ENCODE data around the gene ZNF212.
"Not testable (repeated sequence)": the region's sequence is repeated elsewhere in the genome, so short reads cannot be mapped to it uniquely, and the experiment has no call there.

Gene ZNF212

DNA sequence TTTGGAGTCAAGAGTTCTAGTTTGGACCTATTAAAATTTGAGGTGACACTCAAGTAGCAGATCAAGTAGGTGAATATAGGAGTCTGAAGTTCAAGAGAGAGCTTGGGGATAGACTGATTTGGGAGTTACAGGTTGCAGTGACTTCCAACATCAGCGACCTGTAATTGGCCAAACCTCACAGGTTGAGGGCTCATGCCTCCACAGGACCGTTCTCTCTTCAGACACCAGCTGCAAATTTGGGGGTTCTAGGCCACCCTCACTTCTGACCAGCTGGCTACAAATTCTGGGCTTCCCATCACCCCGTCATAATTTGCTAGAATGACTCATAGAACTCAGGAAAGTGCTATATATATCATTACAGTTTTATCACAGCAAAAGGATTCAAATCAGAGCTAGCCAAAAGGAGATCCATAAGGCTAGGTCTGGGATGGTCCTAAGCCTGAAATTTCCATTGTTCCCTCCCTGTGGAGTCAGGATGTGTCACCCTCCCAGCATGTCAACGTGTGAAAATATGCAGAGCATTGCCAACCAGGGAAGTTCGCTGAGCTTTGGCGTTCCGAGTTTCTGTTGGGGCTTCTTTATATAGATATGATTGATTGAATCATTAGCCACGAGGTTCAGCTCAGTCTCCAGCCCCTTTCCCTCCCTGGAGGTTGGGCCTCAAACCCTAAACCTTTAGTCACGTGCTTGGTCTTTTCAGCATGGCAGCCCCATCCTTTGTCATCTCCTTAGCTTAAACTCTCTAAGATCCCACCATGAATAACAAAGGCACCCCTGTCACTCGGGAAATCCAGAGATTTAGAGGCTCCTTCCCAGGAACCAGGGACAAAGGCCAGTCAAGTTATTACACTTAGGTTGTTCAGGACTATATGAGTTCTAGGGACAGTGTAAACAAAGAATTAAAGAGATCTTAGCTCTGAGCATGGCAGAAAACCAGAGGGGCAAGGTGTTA lies 20.7 kb upstream of the ZNF212 start:
- no peak for DNase-seq (ENCODE audit: low read depth in 2 of 2)

DNA sequence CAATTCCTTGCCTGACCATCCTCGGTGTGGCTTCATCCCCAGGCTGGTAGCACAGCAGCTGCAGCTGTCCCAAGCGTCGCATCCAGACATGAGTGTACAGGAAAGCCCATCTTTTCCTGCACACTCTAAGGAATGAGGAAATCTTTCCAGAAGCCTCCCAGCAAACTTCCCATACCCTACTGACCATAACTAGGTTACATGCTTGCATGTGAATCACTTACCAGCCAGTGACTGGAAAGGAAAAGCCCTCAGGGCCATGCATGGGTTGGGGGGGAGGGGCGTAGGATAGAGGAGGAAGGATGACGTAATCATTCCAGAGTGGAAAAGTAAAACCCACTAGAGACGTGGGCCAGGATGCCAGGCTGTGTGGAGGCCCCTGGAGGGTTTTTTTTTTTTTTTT lies 18.9 kb upstream of the ZNF212 start:
- no peak for DNase-seq (ENCODE audit: low read depth in 2 of 2)

DNA sequence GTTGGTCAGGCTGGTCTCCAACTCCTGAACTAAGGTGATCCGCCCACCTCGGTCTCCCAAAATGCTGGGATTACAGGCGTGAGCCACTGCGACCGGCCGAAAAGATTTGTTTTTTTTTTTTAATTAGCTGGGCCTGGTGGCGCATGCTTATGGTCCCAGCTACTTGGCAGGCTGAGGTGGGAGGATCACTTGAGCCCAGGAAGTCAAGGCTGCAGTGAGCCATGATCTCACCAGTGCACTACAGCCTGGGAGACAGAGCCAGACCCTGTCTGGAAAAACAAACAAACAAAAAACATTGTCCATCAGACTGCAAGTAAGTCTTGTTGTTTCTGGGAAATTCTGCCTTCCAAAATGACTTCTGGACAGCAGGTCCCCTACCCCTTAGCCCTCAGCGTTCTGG lies 16.3 kb upstream of the ZNF212 start:
- DNase-seq (ENCODE audit: low read depth in 2 of 2), result no peak

DNA sequence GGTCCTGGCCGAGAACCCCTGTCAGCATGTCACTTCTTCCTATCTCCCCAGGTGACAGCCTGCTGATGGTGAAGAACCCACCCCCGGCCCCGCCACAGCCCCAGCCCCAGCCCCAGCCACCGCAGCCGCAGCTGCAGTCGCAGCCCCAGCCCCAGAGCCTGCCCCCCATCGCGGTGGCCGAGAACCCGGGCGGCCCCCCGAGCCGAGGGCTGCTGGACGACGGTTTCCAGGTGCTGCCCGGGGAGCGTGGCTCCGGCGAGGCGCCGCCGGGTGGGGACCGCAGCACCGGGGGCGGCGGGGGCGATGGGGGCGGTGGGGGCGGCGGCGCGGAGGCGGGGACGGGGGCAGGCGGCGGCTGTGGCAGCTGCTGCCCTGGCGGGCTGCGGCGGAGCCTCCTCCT lies 15.7 kb upstream of the ZNF212 start:
- DNase-seq (ENCODE audit: low read depth in 2 of 2), result no peak

DNA sequence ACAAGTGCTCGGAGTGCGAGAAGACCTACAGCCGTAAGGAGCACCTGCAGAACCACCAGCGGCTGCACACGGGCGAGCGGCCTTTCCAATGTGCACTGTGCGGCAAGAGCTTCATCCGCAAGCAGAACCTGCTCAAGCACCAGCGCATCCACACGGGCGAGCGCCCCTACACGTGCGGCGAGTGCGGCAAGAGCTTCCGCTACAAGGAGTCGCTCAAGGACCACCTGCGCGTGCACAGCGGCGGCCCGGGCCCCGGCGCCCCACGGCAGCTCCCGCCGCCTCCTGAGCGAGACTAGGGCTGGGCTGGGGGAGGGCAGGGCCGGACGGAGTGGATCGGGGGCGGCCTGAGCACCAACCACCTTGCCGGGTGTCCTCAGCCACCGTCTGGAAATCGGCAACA lies 15.1 kb upstream of the ZNF212 start:
- DNase-seq (ENCODE audit: low read depth in 2 of 2), result no peak

DNA sequence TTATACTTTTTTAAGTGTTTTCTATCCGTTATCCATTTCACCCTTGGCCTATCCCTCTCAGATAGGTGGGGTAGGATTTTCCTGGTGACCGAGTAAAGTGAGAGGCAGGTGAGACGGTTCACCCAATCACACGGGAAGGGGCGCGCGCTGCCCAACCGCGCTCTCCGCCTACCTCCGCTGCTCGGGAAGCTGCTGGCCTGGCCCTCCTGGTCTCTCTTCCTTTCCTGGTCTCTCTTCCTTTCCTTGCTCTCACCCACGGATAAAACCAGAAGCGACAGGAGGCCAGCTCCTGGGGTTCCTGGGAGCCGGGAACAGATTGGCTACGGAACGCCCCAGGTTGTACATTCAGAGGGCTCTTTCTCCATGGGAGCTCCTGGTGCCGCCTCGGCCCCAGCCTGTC lies 14.3 kb upstream of the ZNF212 start:
- DNase-seq (ENCODE audit: low read depth in 2 of 2), result no peak

DNA sequence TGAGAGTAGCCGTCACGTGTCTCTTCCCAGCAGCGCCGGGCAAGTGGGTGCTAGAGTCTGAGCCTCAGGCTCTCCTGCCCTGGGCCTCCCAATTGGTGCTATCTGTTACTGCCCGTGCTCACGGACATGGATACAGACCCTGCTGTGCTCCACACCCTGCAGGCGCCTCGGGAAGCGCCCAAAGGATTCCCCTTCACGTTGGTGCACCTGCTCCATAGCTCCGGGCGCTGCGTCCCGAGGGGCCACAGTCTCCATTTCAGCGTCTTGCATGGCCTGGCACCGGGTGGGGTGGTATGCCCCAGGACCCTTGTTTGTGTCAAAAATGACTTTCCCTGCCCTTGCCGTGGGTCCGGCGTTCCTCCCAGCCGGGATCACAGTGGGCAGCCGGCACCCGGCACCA lies 13.8 kb upstream of the ZNF212 start:
- no peak for DNase-seq (ENCODE audit: low read depth in 2 of 2)

DNA sequence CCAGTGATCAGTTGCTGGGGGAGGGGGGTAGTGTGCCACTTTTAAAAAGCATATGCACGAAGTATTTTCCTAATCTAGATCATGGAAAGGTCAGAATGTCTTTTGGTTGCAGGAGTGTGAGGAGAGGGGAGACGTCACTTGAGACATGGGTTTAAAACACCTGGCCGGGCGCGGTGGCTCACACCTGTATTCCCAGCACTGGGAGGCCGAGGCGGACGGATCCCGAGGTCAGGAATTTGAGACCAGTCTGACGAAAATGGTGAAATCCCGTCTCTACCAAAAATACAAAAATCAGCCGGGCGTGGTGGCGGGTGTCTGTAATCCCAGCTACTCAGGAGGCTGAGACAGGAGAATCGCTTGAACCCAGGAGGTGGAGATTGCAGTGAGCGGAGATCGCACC lies 13.1 kb upstream of the ZNF212 start:
- DNase-seq (ENCODE audit: low read depth in 2 of 2), result not testable (repeated sequence)

DNA sequence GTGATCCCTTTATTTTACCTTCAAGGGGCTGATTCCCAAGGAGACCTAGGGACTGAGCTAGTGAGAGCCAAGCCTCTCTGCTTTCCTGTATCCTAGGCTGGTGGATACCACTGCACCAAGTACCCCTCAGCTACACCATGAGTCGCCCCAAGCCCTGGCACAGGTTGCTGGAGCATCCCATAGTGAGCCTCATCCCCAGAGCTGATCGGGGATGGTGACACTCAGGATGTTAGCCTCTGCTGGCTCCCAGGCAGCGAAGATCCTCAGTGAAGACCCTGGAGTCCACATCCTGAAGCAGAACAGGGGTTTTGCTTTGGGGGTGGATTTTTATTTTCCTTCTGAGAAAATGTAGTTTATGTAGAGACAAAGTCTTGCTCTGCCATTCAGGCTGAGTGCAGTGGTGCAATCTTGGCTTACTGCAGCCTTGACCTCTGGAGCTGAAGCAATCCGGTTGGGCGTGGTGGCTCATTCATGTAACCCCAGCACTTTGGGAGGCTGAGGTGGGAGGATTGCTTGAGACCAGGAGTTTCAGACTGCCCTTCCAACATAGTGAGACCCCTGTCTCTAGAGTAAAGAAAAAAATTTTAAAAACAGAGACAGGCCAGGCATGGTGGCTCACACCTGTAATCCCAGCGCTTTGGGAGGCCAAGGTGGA lies 12.5 kb upstream of the ZNF212 start:
- no peak for DNase-seq (ENCODE audit: low read depth in 2 of 2)

DNA sequence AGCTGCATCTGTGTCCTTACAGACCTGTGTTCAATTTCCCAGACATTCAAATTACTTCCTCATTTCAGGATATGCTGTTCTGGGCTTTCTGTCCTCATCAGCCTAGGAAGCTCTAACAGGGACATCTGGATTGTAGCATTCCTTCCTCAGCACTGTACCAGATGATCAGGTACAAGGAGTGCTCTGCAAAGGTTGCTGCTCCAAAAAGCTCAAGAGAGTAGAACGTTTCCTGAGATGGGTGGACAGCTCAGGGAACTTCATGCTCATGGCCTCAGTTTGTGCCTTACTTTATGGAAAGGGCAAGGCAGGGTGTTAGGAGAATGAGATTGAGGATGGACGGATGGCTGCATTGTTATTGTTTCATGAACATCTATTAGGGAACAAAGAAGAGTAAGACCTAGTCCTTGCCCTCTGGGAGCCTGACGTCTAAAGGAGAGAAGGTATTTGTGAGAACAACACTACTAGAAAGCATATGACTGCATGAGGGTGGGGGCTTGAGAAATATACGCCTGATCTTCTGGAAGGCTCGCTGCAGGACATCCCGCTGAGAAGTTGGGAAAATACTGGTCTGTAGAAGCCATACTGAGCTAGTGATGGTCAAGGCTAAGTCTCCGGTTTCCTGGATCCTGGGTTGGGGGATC lies 10.5 kb upstream of the ZNF212 start:
- DNase-seq (ENCODE audit: low read depth in 2 of 2), result no peak

DNA sequence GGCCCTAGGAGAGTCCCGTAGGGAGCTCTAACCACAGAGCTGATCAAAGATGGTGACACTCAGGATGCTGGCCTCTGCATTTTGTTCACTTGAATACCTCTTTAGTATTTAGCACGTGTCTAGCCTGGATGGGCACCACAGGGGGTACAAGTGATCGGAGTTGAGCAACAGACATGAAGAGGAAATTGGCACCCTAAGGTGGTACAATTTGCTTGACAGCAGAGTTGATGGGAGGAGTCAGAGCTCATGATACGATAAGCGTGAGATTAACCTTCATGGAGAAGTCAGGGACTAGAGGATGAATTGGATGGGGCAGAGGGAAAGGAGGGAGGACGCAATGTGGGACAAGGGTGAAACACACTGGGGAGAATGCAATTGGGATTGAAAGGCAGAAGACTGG lies 9.9 kb upstream of the ZNF212 start:
- DNase-seq (ENCODE audit: low read depth in 2 of 2), result no peak

DNA sequence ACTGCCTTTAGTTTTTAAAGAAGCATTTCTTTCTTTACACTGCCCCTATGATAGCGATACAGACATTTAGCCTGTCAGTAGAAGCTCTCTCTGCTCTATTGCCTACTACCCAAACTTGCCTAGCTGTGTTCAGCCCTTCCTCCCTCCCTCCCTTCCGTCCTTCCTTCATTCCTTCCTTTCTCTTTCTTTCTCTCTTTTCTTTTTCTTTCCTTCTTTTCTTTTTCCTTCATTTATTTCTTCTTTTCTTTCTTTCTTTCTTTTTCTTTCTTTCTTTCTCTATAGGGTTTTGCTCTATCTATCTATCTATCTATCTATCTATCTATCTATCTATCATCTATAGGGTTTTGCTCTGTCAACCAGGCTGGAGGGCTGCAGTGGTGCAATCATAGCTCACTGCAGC lies 7.1 kb upstream of the ZNF212 start:
- no peak for DNase-seq (ENCODE audit: low read depth in 2 of 2)

DNA sequence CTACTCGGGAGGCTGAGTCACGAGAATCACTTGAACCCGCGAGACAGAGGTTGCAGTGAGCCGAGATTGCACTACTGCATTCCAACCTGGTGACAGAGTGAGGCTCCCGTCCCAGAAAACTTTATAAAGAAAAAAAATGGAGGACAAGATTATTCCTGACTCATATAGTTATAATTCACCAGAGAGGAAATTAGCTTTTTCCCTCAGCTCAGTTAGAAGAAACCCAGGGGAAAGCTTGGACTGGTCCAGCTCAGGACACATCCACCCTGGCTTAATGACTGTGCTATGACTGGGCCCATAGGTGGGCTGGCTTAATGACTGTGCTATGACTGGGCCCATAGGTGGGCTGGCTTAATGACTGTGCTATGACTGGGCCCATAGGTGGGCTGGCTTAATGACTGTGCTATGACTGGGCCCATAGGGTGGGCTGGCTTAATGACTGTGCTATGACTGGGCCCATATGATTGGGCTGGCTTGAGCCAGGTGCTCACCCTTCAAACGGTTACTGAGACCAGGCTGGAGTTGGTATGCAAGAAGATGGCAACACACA lies 5.7 kb upstream of the ZNF212 start:
- DNase-seq (ENCODE audit: low read depth in 2 of 2), result not testable (repeated sequence)

DNA sequence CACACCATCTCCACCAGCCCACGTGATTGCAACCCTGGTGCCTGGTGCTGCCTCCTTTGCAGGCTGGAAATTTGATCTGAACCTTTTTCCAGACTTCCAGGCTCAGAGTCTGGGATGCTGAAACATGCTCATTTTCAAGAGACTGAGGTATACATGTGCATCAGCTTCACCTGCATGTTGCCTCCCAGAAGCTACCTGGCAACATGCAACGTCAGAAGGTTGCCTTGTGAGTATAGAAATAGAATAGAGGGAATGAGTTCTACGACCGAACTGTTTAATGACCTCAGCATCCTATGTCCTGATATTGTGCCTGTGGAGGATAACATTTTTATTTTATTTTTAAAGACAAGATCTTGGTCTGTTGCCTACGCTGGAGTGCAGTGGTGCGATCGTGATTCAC lies 1.9 kb upstream of the ZNF212 start:
- no peak for DNase-seq (ENCODE audit: low read depth in 2 of 2)

DNA sequence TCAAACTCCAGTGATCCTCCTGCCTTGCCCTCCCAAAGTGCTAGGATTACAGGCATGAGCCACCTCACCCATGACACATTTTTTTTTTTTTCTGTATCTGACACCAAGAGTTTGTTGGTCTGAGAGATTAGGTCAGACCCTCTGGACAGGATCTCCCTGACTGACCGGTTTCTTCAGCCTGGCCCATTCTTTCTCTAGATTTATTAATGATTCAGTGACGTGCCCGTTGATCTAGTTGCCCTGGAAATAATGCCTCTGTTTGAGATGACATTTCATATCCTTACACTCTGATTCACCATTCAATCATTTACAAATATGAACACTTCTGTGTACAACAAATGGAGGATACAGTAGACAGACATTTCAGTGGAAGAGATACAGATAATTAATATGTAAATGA lies 1.4 kb upstream of the ZNF212 start:
- DNase-seq (ENCODE audit: low read depth in 2 of 2), result no peak

DNA sequence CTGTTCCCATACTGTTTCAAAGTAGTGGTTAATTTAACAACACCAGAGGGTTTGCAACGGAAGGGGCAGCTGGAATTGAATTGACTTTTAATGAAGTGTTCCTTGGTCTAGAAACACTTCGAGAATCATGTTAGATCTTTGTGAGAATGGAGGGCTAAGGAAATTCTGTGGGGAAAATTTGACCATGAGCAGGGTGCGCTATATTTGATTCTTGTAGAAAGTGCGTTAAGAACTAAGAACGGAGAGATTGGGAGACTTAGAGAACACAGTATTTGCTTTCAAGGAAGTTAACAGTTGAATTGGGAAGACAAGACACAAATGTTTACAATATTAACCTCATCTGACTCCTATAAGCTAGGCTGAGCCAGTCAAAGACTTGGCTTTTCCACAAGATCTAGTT lies 1.2 kb downstream of the ZNF212 start:
- no peak for DNase-seq (ENCODE audit: low read depth in 2 of 2)

DNA sequence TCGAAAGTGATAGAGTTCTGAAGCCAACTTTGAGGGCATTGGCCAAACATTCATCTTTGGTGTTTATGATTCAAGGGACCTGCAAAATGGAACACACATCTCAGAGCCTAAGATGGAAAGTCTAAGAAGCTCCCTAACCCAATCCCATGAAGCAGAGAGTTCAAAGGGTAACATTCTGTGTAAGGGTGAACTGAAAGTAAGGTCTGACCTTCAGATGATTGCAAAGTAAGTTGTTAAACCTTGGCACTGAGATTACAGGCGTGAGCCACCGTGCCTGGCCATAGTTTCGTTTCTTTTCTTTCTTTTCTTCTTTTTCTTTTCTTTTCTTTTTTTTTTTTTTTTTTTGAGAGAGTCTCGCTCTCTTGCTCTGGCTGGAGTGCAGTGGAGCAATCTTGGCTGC lies 2.2 kb downstream of the ZNF212 start:
- no peak for DNase-seq (ENCODE audit: low read depth in 2 of 2)

DNA sequence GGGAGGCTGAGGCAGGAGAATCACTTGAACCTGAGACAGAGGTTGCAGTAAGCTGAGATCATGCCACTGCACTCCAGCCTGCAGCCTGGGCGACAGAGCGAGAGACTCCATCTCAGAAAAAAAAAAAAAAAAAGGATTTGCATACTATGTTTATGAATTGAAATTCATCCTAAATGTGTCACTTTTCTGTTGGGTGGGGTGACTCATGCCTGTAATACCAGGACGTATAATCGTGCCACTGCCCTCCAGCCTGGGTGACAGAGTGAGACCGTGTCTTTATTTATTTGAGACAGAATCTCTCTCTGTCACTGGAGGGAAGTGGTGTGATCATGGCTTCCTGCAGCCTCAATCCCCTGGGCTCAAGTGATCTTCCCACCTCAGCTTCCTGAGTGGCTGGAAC lies 5.8 kb downstream of the ZNF212 start:
- no peak for DNase-seq (ENCODE audit: low read depth in 2 of 2)

DNA sequence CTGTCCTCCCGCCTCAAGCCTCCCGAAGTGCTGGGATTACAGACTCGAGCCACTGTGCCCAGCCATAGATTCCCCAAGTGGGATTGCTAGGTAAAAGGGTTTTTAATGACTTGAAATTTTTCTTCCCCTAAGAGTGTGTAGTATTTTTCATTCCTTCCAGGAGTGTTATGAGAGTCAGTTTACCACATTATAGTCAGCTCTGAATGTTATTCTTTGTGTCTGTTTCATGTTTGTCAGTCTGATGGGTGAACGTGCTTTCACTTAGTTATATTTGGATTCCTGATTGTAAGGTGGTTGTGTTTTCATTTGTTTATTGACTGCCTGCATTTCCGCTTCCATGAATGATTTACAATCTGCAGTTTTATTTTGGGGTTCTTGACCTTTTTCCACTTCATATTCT lies 6.3 kb downstream of the ZNF212 start:
- DNase-seq (ENCODE audit: low read depth in 2 of 2), result no peak

DNA sequence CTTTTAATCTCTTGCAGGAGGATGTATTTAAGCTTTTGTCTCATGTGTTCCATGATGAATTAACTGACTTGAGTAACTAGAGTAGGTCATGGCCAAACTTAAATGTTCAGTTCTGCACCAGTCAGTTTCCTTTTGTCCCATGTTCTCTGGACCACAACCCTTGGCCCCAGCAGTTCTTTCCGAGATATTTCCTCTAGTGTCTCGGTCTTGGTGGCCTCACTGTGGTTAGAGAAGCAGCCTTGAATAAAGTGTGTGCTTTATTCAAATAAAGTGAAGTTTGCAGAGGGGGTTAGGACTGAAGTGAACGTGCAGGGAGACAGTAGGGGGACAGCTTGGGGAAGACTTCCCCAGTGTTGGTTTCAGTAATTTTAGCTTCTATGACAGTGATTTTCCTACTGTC lies 9.3 kb downstream of the ZNF212 start:
- DNase-seq (ENCODE audit: low read depth in 2 of 2), result no peak

DNA sequence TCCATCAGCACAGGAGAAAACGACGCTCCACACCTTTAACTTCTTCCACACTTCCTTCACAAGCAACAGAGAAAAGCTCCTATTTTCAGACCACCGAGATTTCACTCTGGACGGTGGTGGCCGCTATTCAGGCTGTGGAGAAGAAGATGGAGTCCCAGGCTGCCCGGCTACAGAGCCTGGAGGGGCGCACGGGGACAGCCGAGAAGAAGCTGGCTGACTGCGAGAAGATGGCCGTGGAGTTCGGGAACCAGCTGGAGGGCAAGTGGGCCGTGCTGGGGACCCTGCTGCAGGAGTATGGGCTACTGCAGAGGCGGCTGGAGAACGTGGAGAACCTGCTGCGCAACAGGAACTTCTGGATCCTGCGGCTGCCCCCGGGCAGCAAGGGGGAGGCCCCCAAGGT lies 10.7 kb downstream of the ZNF212 start:
- DNase-seq (ENCODE audit: low read depth in 2 of 2), result not testable (repeated sequence)

DNA sequence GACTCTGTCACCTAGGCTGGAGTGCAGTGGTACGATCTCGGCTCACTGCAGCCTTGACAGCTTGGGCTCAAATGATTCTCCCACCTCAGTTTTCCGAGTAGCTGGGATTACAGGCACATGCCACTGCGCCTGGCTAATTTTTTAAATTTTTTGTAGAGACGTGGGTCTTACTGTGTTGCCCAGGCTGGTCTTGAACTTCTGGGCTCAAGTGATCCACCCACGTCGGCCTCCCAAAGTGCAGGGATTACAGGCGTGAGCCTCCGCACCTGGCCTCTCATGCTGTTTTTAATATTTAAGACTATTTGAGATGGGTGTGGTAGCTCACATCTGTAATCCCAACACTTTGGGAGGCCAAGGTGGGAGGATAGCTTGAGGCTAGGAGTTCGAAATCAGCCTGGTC lies 12.1 kb downstream of the ZNF212 start:
- not testable (repeated sequence) for DNase-seq (ENCODE audit: low read depth in 2 of 2)

DNA sequence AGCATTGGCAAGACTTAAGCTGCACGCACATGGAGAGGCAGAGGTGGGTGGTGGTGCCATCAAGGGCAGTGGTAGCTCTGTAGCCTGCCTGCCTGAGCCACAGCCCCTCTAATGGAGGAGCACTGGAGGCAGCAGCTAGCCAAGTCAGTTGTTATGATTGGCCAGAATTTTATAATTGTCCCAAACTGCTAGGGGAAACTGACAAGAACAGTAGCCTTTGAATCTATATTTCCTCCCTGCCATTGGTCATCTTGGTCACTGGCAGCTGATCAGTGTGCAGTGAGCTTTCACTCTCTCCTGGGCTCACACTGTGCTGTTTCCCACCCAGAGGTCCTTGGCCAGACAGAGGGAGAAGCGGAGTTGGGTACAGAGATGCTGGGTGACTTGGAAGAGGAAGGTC lies 12.9 kb downstream of the ZNF212 start:
- no peak for DNase-seq (ENCODE audit: low read depth in 2 of 2)
